Measurements from ENCODE around the gene PLCL1.
"Not testable (repeated sequence)": the region's sequence is repeated elsewhere in the genome, so short reads cannot be mapped to it uniquely, and the experiment has no call there.

The PLCL1 gene

GRCh38 chr2:198017068-198017467, 212.7 kb downstream of the PLCL1 start:
- Histone ChIP-seq H4K20me1 (ENCODE audit: insufficient read depth, low read length) (no peaks in the 10 kb centered on the region), H2AFZ (ENCODE audit: low read length) (no peak overlapping the region), H3K9ac (ENCODE audit: low read length) (no peak overlapping the region), H3K4me1 (ENCODE audit: insufficient read depth, low read length, severe bottlenecking) (no peaks in the 10 kb centered on the region), H3K79me2 (ENCODE audit: insufficient read depth, low read length) (no peaks in the 10 kb centered on the region), H3K4me2 (ENCODE audit: low read length) (no peak overlapping the region), H3K27ac (ENCODE audit: low read depth, low read length, poor library complexity, severe bottlenecking) (no peak overlapping the region), H3K36me3 (ENCODE audit: insufficient read depth, low read length) (no peaks in the 10 kb centered on the region), H3K9me3 (ENCODE audit: low read length) (0 out of 2 replicates have a peak, but pooled peaks cover under 1% of the 10 kb centered on the region), H3K4me3 (ENCODE audit: low read depth, low read length, poor library complexity, severe bottlenecking) (no peak overlapping the region), H3K27me3 (ENCODE audit: insufficient read depth, low read length) (no peaks in the 10 kb centered on the region), H3K9me2 (ENCODE audit: low read depth, low read length) (no peaks in the 10 kb centered on the region), H3F3A (ENCODE audit: insufficient read depth, low read length) (no peaks in the 10 kb centered on the region)
- no peak for TF ChIP-seq EZH2 (IDR thresholded peaks at IDR 0.05; ENCODE audit: borderline replicate concordance, low read length)
- TF ChIP-seq CTCF (IDR thresholded peaks at IDR 0.05; ENCODE audit: low read length): no peak

GRCh38 chr2:198028955-198029354, 224.6 kb downstream of the PLCL1 start:
- no peaks in the 10 kb centered on the region for H3K4me1 ChIP-seq (ENCODE audit: insufficient read depth, low read length, severe bottlenecking)
- H3K27ac ChIP-seq (ENCODE audit: low read depth, low read length, poor library complexity, severe bottlenecking): no peak overlapping the region
- no peaks in the 10 kb centered on the region for H3K79me2 ChIP-seq (ENCODE audit: insufficient read depth, low read length)
- TF ChIP-seq EZH2 (IDR thresholded peaks at IDR 0.05; ENCODE audit: borderline replicate concordance, low read length) (no peak), CTCF (IDR thresholded peaks at IDR 0.05; ENCODE audit: low read length) (no peak)
- no peaks in the 10 kb centered on the region for H3F3A ChIP-seq (ENCODE audit: insufficient read depth, low read length)
- H3K9ac ChIP-seq (ENCODE audit: low read length): no peak overlapping the region
- no peak overlapping the region for H2AFZ ChIP-seq (ENCODE audit: low read length)
- H3K36me3 ChIP-seq (ENCODE audit: insufficient read depth, low read length): no peaks in the 10 kb centered on the region
- H3K9me2 ChIP-seq (ENCODE audit: low read depth, low read length): no peaks in the 10 kb centered on the region
- no peak overlapping the region for H3K4me3 ChIP-seq (ENCODE audit: low read depth, low read length, poor library complexity, severe bottlenecking)
- no peaks in the 10 kb centered on the region for H3K27me3 ChIP-seq (ENCODE audit: insufficient read depth, low read length)
- H4K20me1 ChIP-seq (ENCODE audit: insufficient read depth, low read length): no peaks in the 10 kb centered on the region
- H3K4me2 ChIP-seq (ENCODE audit: low read length): no peak overlapping the region
- no peaks in the 10 kb centered on the region for H3K9me3 ChIP-seq (ENCODE audit: low read length)

GRCh38 chr2:198029576-198029975, 225.2 kb downstream of the PLCL1 start:
- not testable (repeated sequence) for H3K9me3 ChIP-seq (ENCODE audit: low read length); H3K36me3 ChIP-seq (ENCODE audit: insufficient read depth, low read length); H3K4me3 ChIP-seq (ENCODE audit: low read depth, low read length, poor library complexity, severe bottlenecking); H4K20me1 ChIP-seq (ENCODE audit: insufficient read depth, low read length); H2AFZ ChIP-seq (ENCODE audit: low read length); H3K27me3 ChIP-seq (ENCODE audit: insufficient read depth, low read length); H3K27ac ChIP-seq (ENCODE audit: low read depth, low read length, poor library complexity, severe bottlenecking); H3K4me1 ChIP-seq (ENCODE audit: insufficient read depth, low read length, severe bottlenecking); H3K79me2 ChIP-seq (ENCODE audit: insufficient read depth, low read length); H3K9ac ChIP-seq (ENCODE audit: low read length); H3F3A ChIP-seq (ENCODE audit: insufficient read depth, low read length); H3K9me2 ChIP-seq (ENCODE audit: low read depth, low read length); H3K4me2 ChIP-seq (ENCODE audit: low read length)

GRCh38 chr2:198033626-198034025, 229.2 kb downstream of the PLCL1 start:
- TF ChIP-seq CTCF (IDR thresholded peaks at IDR 0.05; ENCODE audit: low read length) (no peak), EZH2 (IDR thresholded peaks at IDR 0.05; ENCODE audit: borderline replicate concordance, low read length) (no peak)
- Histone ChIP-seq H2AFZ (ENCODE audit: low read length) (no peak overlapping the region), H4K20me1 (ENCODE audit: insufficient read depth, low read length) (no peaks in the 10 kb centered on the region)

More at GRCh38 chr2:198033626-198034025, 229.2 kb downstream of the PLCL1 start:
- Histone ChIP-seq H3K4me3 (ENCODE audit: low read depth, low read length, poor library complexity, severe bottlenecking) (no peak overlapping the region), H3F3A (ENCODE audit: insufficient read depth, low read length) (no peaks in the 10 kb centered on the region), H3K36me3 (ENCODE audit: insufficient read depth, low read length) (no peaks in the 10 kb centered on the region), H3K27me3 (ENCODE audit: insufficient read depth, low read length) (no peaks in the 10 kb centered on the region), H3K9ac (ENCODE audit: low read length) (no peak overlapping the region), H3K4me2 (ENCODE audit: low read length) (no peak overlapping the region), H3K4me1 (ENCODE audit: insufficient read depth, low read length, severe bottlenecking) (no peaks in the 10 kb centered on the region), H3K27ac (ENCODE audit: low read depth, low read length, poor library complexity, severe bottlenecking) (no peak overlapping the region), H3K79me2 (ENCODE audit: insufficient read depth, low read length) (no peaks in the 10 kb centered on the region), H3K9me2 (ENCODE audit: low read depth, low read length) (no peaks in the 10 kb centered on the region), H3K9me3 (ENCODE audit: low read length) (no peaks in the 10 kb centered on the region)
